H9 (cell line): ENCODE measurements around the gene ZSCAN5C. TPM values are rescaled to one million over a fixed set of nuclear protein-coding genes. Genes with fewer than 3 reads are reported as not detected.

Experiments
- DNase-seq: peaks from one replicate; pipeline ENCODE4 v3.0.0-alpha.2; 2017
- H2AFZ ChIP-seq: one replicate; pipeline ENCODE4 v1.6.1; 2013; ENCODE audit warnings: mild to moderate bottlenecking, low read length, control low read depth, moderate library complexity
- H2AK5ac ChIP-seq: 2 replicates; pipeline ENCODE4 v1.6.1; 2013; ENCODE audit warnings: low read length, control low read depth, mixed read lengths; ENCODE audit not compliant: insufficient read length
- H2BK120ac ChIP-seq: one replicate; pipeline ENCODE4 v1.6.1; 2013; ENCODE audit warnings: low read depth, mild to moderate bottlenecking, low read length, control low read depth, inconsistent platforms; ENCODE audit not compliant: poor library complexity, severe bottlenecking
- H2BK12ac ChIP-seq: 2 replicates; pipeline ENCODE4 v1.6.1; 2013; ENCODE audit warnings: low read length, control low read depth, mixed read lengths, low read depth; ENCODE audit not compliant: insufficient read length
- H2BK15ac ChIP-seq: 2 replicates; pipeline ENCODE4 v1.6.1; 2013; ENCODE audit warnings: low read depth, low read length, control low read depth
- H2BK20ac ChIP-seq: one replicate; pipeline ENCODE4 v1.6.1; 2013; ENCODE audit warnings: low read depth, mild to moderate bottlenecking, low read length, control low read depth, inconsistent platforms; ENCODE audit not compliant: poor library complexity, severe bottlenecking
- H2BK5ac ChIP-seq: 2 replicates; pipeline ENCODE4 v1.6.1; 2013; ENCODE audit warnings: low read length, control low read depth, mixed read lengths; ENCODE audit not compliant: insufficient read length
- H3K14ac ChIP-seq: 2 replicates; pipeline ENCODE4 v1.6.1; 2013; ENCODE audit warnings: low read length, control low read depth; ENCODE audit not compliant: insufficient read depth
- H3K18ac ChIP-seq: 2 replicates; pipeline ENCODE4 v1.6.1; 2013; ENCODE audit warnings: low read depth, mild to moderate bottlenecking, mixed read lengths, low read length, control low read depth; ENCODE audit not compliant: insufficient read length
- H3K23ac ChIP-seq: 2 replicates; pipeline ENCODE4 v1.6.1; 2013; ENCODE audit warnings: low read length, control low read depth, mixed read lengths, low read depth; ENCODE audit not compliant: insufficient read length
- H3K23me2 ChIP-seq: 2 replicates; pipeline ENCODE4 v1.6.1; 2013; ENCODE audit warnings: low read depth, mild to moderate bottlenecking, mixed read lengths, low read length, control low read depth; ENCODE audit not compliant: insufficient read length, poor library complexity, severe bottlenecking
- H3K27ac ChIP-seq: 2 replicates; pipeline ENCODE4 v1.5.1; 2013; ENCODE audit warnings: low read length, control low read depth, mixed read lengths, low read depth; ENCODE audit not compliant: insufficient read length
- H3K27me3 ChIP-seq: 2 replicates; pipeline ENCODE4 v1.6.1; 2013; ENCODE audit warnings: low read length, control low read depth, inconsistent platforms; ENCODE audit not compliant: insufficient read depth
- H3K4ac ChIP-seq: 2 replicates; pipeline ENCODE4 v1.6.1; 2013; ENCODE audit warnings: low read depth, mild to moderate bottlenecking, control low read depth, inconsistent platforms, low read length, moderate library complexity
- H3K4me1 ChIP-seq: 2 replicates; pipeline ENCODE4 v1.6.1; 2013; ENCODE audit warnings: low read length, control low read depth, inconsistent platforms; ENCODE audit not compliant: insufficient read depth
- H3K4me2 ChIP-seq: 2 replicates; pipeline ENCODE4 v1.6.1; 2013; ENCODE audit warnings: low read length, control low read depth, mixed read lengths; ENCODE audit not compliant: insufficient read length, insufficient read depth
- H3K56ac ChIP-seq: 2 replicates; pipeline ENCODE4 v1.6.1; 2013; ENCODE audit warnings: low read depth, mild to moderate bottlenecking, mixed read lengths, low read length, control low read depth; ENCODE audit not compliant: insufficient read length
- H3K79me1 ChIP-seq: 2 replicates; pipeline ENCODE4 v1.6.1; 2013; ENCODE audit warnings: low read depth, mild to moderate bottlenecking, moderate library complexity, low read length, control low read depth, inconsistent platforms; ENCODE audit not compliant: insufficient read depth, poor library complexity, severe bottlenecking
- H3K79me2 ChIP-seq: 2 replicates; pipeline ENCODE4 v1.6.1; 2013; ENCODE audit warnings: low read length, control low read depth, inconsistent platforms; ENCODE audit not compliant: insufficient read depth
- H3K9ac ChIP-seq: 2 replicates; pipeline ENCODE4 v1.6.1; 2013; ENCODE audit warnings: low read length, control low read depth, mixed read lengths; ENCODE audit not compliant: insufficient read length; ENCODE audit errors: extremely low read depth
- H3K9me3 ChIP-seq: one replicate; pipeline ENCODE4 v1.6.1; 2013; ENCODE audit warnings: low read depth, low read length, inconsistent platforms; ENCODE audit not compliant: control insufficient read depth
- H3T11ph ChIP-seq: one replicate; pipeline ENCODE4 v1.6.1; 2013; ENCODE audit warnings: mild to moderate bottlenecking, low read length, control low read depth, inconsistent platforms
- H4K20me1 ChIP-seq: one replicate; pipeline ENCODE4 v1.6.1; 2013; ENCODE audit not compliant: control insufficient read depth, insufficient read length, insufficient read depth
- H4K5ac ChIP-seq: 2 replicates; pipeline ENCODE4 v1.6.1; 2013; ENCODE audit warnings: low read depth, mild to moderate bottlenecking, mixed read lengths, low read length, control low read depth; ENCODE audit not compliant: insufficient read length
- H4K8ac ChIP-seq: replicated peaks from 2 replicates; pipeline ENCODE4 v1.6.1; 2013; ENCODE audit warnings: low read length, control low read depth, mixed read lengths, low read depth; ENCODE audit not compliant: insufficient read length
- H4K91ac ChIP-seq: 2 replicates; pipeline ENCODE4 v1.6.1; 2013; ENCODE audit warnings: low read depth, mild to moderate bottlenecking, moderate library complexity, mixed read lengths, low read length, control low read depth; ENCODE audit not compliant: insufficient read length
- H3K27ac Mint-ChIP-seq, 3 experiments: 2 replicates in 2 of 3; 3 replicates in 1 of 3; pipeline ENCODE4 v1.8.0; 2020 to 2021; ENCODE audit warnings: mixed read lengths in 3 of 3, mild to moderate bottlenecking in 1 of 3, moderate library complexity in 1 of 3
- H3K27me3 Mint-ChIP-seq: 2 replicates; pipeline ENCODE4 v1.8.0; 2021; ENCODE audit warnings: low read depth, mild to moderate bottlenecking, moderate library complexity, mixed read lengths
- H3K36me3 Mint-ChIP-seq, 3 experiments: 2 replicates in 2 of 3; 3 replicates in 1 of 3; pipeline ENCODE4 v1.8.0; 2020 to 2021; ENCODE audit warnings: low read depth in 3 of 3, mixed read lengths in 3 of 3; ENCODE audit not compliant: insufficient read depth in 1 of 3
- H3K4me1 Mint-ChIP-seq, 2 experiments: 2 replicates each; pipeline ENCODE4 v1.8.0; 2020; ENCODE audit warnings: mixed read lengths in 2 of 2
- H3K4me3 Mint-ChIP-seq, 2 experiments: 2 replicates in 1 of 2; 3 replicates in 1 of 2; pipeline ENCODE4 v1.8.0; 2020 to 2021; ENCODE audit warnings: mild to moderate bottlenecking in 2 of 2, mixed read lengths in 2 of 2, moderate library complexity in 1 of 2
- H3K9me3 Mint-ChIP-seq, 2 experiments: 2 replicates in 1 of 2; 3 replicates in 1 of 2; pipeline ENCODE4 v1.8.0; 2020; ENCODE audit warnings: mild to moderate bottlenecking in 2 of 2, mixed read lengths in 2 of 2, moderate library complexity in 1 of 2
- WGBS: extraction: QIAGEN DNeasy Blood & Tissue Kit; methylation state at CpG from one replicate; pipeline ENCODE4 v1.1.7; 2013; ENCODE audit warnings: missing lambda C conversion rate, low lambda C conversion rate, mixed read lengths; ENCODE audit not compliant: insufficient read length; ENCODE audit errors: extremely low coverage; 5-methylcytosine and 5-hydroxymethylcytosine counted together
- total RNA-seq: library from RNA; stranded (reverse); gene quantifications from 2 replicates; pipeline ENCODE4 v1.2.1, GENCODE V29; 2021
- TF ChIP-seq, protein P1 (sequence below): fragments of 200-600 bp; sonication (generic); conservative IDR thresholded peaks from 3 replicates; pipeline ENCODE4 v1.8.0; 2021; ENCODE audit warnings: antibody characterized with exemption, mild to moderate bottlenecking

Gene ZSCAN5C
- total RNA-seq, 1 experiment from 2014 or later = not detected

DNA sequence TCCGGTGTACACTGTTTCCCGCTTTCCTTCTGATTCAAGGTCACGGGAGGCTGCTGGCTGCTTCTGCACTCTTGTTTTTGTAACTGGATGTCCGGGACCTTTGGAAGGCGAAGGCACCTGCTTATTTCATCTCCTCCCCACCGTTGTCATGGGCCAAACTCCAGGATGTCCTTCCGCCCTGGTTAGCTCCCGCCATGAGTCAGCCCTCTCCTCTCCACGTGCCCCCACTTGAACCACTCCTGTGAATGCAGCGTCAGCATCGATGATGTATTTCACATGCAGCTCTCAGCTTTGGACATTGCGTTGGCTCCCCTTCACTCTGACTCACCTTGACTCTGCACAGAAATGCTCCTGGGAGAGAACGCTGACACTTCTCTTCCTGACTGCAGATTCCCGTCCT is 31.8 kb upstream of the ZSCAN5C start:
- Histone ChIP-seq H3K4me1 (no peaks in the 10 kb centered on the region), H4K91ac (no peak overlapping the region), H2AFZ (no peak overlapping the region), H3T11ph (no peak overlapping the region), H3K79me2 (no peaks in the 10 kb centered on the region), H2BK20ac (no peak overlapping the region), H3K23ac (no peak overlapping the region), H3K23me2 (no peaks in the 10 kb centered on the region), H3K4me2 (no peak overlapping the region), H3K18ac (no peak overlapping the region), H3K9ac (no peak overlapping the region), H3K9me3 (no peaks in the 10 kb centered on the region), H3K79me1 (no peaks in the 10 kb centered on the region), H2BK15ac (no peak overlapping the region), H4K5ac (no peak overlapping the region), H2BK12ac (no peak overlapping the region), H3K56ac (no peak overlapping the region), H4K8ac (no peak overlapping the region), H3K14ac (no peak overlapping the region), H2BK5ac (no peak overlapping the region), H4K20me1 (no peaks in the 10 kb centered on the region), H3K27me3 (no peaks in the 10 kb centered on the region), H2BK120ac (no peak overlapping the region), H3K27ac (no peak overlapping the region), H3K4ac (no peak overlapping the region), H2AK5ac (no peak overlapping the region)
- Mint-ChIP-seq H3K4me1 (peaks cover 1 to 7% of the 10 kb centered on the region in 2 experiments; a peak in 3 of 4 replicates), H3K9me3 (peaks cover 0 to 4% of the 10 kb centered on the region in 2 experiments; a peak in 1 of 5 replicates), H3K4me3 (no peak overlapping the region), H3K27me3 (peaks cover 8% of the 10 kb centered on the region), H3K27ac (no peak overlapping the region; a peak in 1 of 7 replicates), H3K36me3 (no peaks in the 10 kb centered on the region)
- TF ChIP-seq, protein P1, sequence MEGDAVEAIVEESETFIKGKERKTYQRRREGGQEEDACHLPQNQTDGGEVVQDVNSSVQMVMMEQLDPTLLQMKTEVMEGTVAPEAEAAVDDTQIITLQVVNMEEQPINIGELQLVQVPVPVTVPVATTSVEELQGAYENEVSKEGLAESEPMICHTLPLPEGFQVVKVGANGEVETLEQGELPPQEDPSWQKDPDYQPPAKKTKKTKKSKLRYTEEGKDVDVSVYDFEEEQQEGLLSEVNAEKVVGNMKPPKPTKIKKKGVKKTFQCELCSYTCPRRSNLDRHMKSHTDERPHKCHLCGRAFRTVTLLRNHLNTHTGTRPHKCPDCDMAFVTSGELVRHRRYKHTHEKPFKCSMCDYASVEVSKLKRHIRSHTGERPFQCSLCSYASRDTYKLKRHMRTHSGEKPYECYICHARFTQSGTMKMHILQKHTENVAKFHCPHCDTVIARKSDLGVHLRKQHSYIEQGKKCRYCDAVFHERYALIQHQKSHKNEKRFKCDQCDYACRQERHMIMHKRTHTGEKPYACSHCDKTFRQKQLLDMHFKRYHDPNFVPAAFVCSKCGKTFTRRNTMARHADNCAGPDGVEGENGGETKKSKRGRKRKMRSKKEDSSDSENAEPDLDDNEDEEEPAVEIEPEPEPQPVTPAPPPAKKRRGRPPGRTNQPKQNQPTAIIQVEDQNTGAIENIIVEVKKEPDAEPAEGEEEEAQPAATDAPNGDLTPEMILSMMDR = no peak
- WGBS = no CpG with 5 or more reads among the region's 14 CpGs
- no peak for DNase-seq
